Epithelial cell of esophagus (primary cell): ENCODE data around the gene PRSS33.

Experiments
- DNase-seq: peaks from one replicate; pipeline ENCODE4 v3.0.0; 2010; ENCODE audit warnings: low read depth
- H3K4me3 ChIP-seq: 2 replicates; pipeline ENCODE4 v1.5.1; 2011; ENCODE audit warnings: mild to moderate bottlenecking, low read length, control low read depth
- CTCF ChIP-seq: IDR thresholded peaks from 2 replicates; pipeline ENCODE4 v1.5.1; 2011; ENCODE audit warnings: low read depth, mild to moderate bottlenecking, low read length, control low read depth, inconsistent platforms; ENCODE audit not compliant: insufficient read depth; ENCODE audit errors: missing control alignments

Gene PRSS33

GRCh38 chr16:2785101-2785991, 2.0 kb downstream of the PRSS33 start:
- TF ChIP-seq CTCF = peak; percentile 2
- no peak for DNase-seq
- no peak overlapping the region for H3K4me3 ChIP-seq

DNA sequence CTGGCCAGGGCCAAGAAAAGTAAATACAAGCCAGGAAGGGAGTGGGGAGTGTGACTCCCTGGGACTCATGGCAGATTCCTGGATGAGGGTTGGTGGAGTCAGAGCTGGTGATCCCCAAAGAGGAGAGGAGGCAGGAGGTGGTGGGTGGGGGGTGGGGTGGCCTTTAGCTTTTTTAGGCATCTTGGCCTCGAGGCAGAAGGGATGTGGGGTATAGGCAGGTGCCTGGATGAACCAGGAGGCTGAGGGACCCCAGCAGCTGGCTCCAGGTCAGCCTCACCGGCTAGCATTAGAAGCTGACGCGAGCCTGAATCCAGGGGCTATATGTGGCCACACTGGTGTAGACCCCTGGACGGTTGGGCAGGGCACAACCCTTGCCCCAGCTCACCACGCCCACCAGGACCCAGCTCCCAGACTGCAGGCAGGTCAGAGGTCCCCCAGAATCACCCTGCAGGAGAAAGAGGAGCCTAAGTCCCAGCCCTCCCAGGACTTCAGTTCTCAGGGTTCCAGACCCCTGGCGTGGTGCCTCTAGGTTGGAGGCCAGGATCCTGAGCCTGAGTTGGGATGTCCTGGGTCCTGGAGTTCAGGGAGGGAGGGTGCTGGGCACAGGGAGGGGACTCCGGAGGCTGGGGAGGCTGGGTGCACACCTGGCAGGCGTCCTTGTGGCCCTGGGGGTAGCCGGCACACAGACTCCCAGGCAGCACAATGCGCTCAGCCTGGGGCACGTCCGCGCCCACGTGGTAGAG, 2.8 kb downstream of the PRSS33 start:
- no peak overlapping the region for H3K4me3 ChIP-seq
- no peak for TF ChIP-seq CTCF
- DNase-seq = no peak

- no peak overlapping the region for H3K4me3 ChIP-seq
- TF ChIP-seq CTCF = no peak
- no peak for DNase-seq
These were observed 3.6 kb downstream of the PRSS33 start for GRCh38 chr16:2783581-2784357.

DNA sequence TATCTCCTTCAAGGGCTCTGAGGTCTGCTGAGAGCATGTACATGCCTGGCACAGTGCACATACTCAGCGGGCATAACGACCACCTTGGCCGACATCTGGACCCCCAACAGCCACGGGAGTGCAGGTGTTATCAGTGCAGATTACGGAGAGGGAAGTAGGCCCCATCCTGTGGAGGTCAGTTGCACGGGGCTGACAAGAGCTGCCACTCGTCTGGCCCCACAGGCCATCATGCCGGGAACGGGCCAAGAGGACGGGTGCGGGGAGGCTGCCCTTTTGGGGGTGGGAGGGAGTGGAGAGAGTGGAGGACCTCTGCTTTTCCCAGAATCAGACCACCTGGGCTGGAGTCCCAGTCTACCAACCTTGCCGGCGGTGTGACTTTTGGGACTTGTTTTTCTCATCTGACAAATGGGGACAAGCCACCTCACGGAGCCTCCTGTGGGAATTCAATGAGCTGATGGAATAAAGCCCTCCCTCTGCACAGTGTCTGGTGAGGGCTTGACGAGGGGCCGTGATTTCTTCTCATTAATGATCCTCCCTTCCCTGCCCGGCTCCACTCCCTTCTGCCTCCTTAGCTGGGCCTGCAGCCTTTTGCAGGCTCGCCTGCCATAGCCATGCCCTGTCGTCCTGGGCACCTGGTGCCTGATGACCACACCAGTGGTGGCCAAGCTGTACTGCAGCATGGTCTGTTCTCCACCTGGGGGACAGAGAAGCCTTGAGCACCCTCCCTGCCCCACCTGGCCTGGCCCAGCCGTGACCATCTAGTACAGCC, 4.6 kb downstream of the PRSS33 start:
- TF ChIP-seq CTCF = no peak
- H3K4me3 ChIP-seq = no peak overlapping the region
- DNase-seq = no peak

- H3K4me3 ChIP-seq = no peak overlapping the region
- no peak for DNase-seq
- TF ChIP-seq CTCF = no peak
These were observed 7.1 kb downstream of the PRSS33 start for GRCh38 chr16:2779978-2780898.
